Measurements from ENCODE around the gene UBXN1. TPM values are rescaled to one million over a fixed set of nuclear protein-coding genes. Genes with fewer than 3 reads are reported as not detected.

Gene UBXN1
- total RNA-seq, result 10 to 100 TPM; 70.7 to 93.4 TPM

GRCh38 chr11:62678770-62679696 is at the start of gene UBXN1:
Gene UBXN1 (minus strand): TSS chr11:62679073. CDS start chr11:62678923, 150 bp downstream.
- Mint-ChIP-seq H3K4me3 (peak within 1 kb of the TSS; percentile 79), H3K27ac (peak within 1 kb of the TSS; percentile 83), H3K9me3 (no peaks in the 10 kb centered on the region), H3K4me1 (peaks cover 25% of the 10 kb centered on the region), H3K27me3 (no peaks in the 10 kb centered on the region), H3K36me3 (ENCODE audit: low read depth) (peaks cover 47% of the 10 kb centered on the region)
- ATAC-seq (replicated peaks), result peak; percentile 91

GRCh38 chr11:62728171-62728988 is 49.5 kb upstream of the UBXN1 start, which contains the start of gene TTC9C:
Gene TTC9C (plus strand): TSS chr11:62728486. CDS start chr11:62728849, 363 bp downstream.
- Mint-ChIP-seq H3K4me3 (peak within 1 kb of the TSS; percentile 95), H3K4me1 (peaks cover 10% of the 10 kb centered on the region), H3K27ac (peak within 1 kb of the TSS; percentile 97), H3K36me3 (ENCODE audit: low read depth) (peaks cover 92% of the 10 kb centered on the region), H3K27me3 (no peaks in the 10 kb centered on the region), H3K9me3 (no peaks in the 10 kb centered on the region)
- peak; percentile 48 for ATAC-seq (replicated peaks)

GRCh38 chr11:62727872-62728170 is 48.9 kb upstream of the UBXN1 start:
- Mint-ChIP-seq H3K27ac (peak overlapping the region; percentile 97), H3K27me3 (no peaks in the 10 kb centered on the region), H3K4me1 (peaks cover 10% of the 10 kb centered on the region), H3K9me3 (no peaks in the 10 kb centered on the region), H3K4me3 (peak overlapping the region; percentile 95), H3K36me3 (ENCODE audit: low read depth) (peaks cover 92% of the 10 kb centered on the region)
- ATAC-seq (replicated peaks), result peak; percentile 70

- Mint-ChIP-seq H3K4me1 (peaks cover 15% of the 10 kb centered on the region), H3K27ac (peak within 1 kb of the TSS; percentile 97), H3K4me3 (peak within 1 kb of the TSS; percentile 95), H3K36me3 (ENCODE audit: low read depth) (peaks cover 92% of the 10 kb centered on the region), H3K27me3 (no peaks in the 10 kb centered on the region), H3K9me3 (no peaks in the 10 kb centered on the region)
- ATAC-seq (replicated peaks), result peak; percentile 87
These were observed 48.4 kb upstream of the UBXN1 start, which contains the start of gene HNRNPUL2 for GRCh38 chr11:62727165-62727871. Gene HNRNPUL2 (minus strand): TSS chr11:62727457. CDS start chr11:62727156, 301 bp downstream.

- Mint-ChIP-seq H3K4me3 (peak overlapping the region; percentile 95), H3K36me3 (ENCODE audit: low read depth) (peaks cover 93% of the 10 kb centered on the region), H3K4me1 (peaks cover 20% of the 10 kb centered on the region), H3K27ac (peak overlapping the region; percentile 97), H3K9me3 (no peaks in the 10 kb centered on the region), H3K27me3 (no peaks in the 10 kb centered on the region)
- peak; percentile 3 for ATAC-seq (replicated peaks)
These were observed 48.0 kb upstream of the UBXN1 start for GRCh38 chr11:62726915-62727164.

GRCh38 chr11:62726156-62726914 is 47.5 kb upstream of the UBXN1 start:
- Mint-ChIP-seq H3K4me3 (peak overlapping the region; percentile 95), H3K4me1 (peaks cover 20% of the 10 kb centered on the region), H3K27ac (peak overlapping the region; percentile 87), H3K27me3 (no peaks in the 10 kb centered on the region), H3K9me3 (no peaks in the 10 kb centered on the region), H3K36me3 (ENCODE audit: low read depth) (peaks cover 93% of the 10 kb centered on the region)
- ATAC-seq (replicated peaks), result no peak

GRCh38 chr11:62725646-62726045 is 46.8 kb upstream of the UBXN1 start:
- ATAC-seq (replicated peaks), result no peak
- Mint-ChIP-seq H3K27me3 (no peaks in the 10 kb centered on the region), H3K36me3 (ENCODE audit: low read depth) (peaks cover 93% of the 10 kb centered on the region), H3K27ac (peak overlapping the region; percentile 87), H3K9me3 (no peaks in the 10 kb centered on the region), H3K4me1 (peaks cover 20% of the 10 kb centered on the region), H3K4me3 (peak overlapping the region; percentile 95)

GRCh38 chr11:62724171-62724570 is 45.3 kb upstream of the UBXN1 start:
- no peak for ATAC-seq (replicated peaks)
- peak overlapping the region; percentile 87 for H3K27ac Mint-ChIP-seq
- peak overlapping the region; percentile 95 for H3K4me3 Mint-ChIP-seq
- H3K36me3 Mint-ChIP-seq (ENCODE audit: low read depth), result peaks cover 98% of the 10 kb centered on the region
- peaks cover 30% of the 10 kb centered on the region for H3K4me1 Mint-ChIP-seq
- no peaks in the 10 kb centered on the region for H3K9me3 Mint-ChIP-seq
- no peaks in the 10 kb centered on the region for H3K27me3 Mint-ChIP-seq

- Mint-ChIP-seq H3K9me3 (no peaks in the 10 kb centered on the region), H3K4me1 (peaks cover 37% of the 10 kb centered on the region), H3K27ac (no peak overlapping the region), H3K36me3 (ENCODE audit: low read depth) (peaks cover 98% of the 10 kb centered on the region), H3K27me3 (no peaks in the 10 kb centered on the region), H3K4me3 (no peak overlapping the region)
- ATAC-seq (replicated peaks), result no peak
These were observed 43.1 kb upstream of the UBXN1 start for GRCh38 chr11:62721994-62722393.

- H3K4me1 Mint-ChIP-seq, result peaks cover 48% of the 10 kb centered on the region
- H3K27ac Mint-ChIP-seq, result peak overlapping the region; percentile 26
- peak; percentile 75 for ATAC-seq (replicated peaks)
- H3K4me3 Mint-ChIP-seq, result no peak overlapping the region
- H3K36me3 Mint-ChIP-seq (ENCODE audit: low read depth), result peaks cover 100% of the 10 kb centered on the region
- no peaks in the 10 kb centered on the region for H3K9me3 Mint-ChIP-seq
- H3K27me3 Mint-ChIP-seq, result no peaks in the 10 kb centered on the region
These were observed 40.6 kb upstream of the UBXN1 start for GRCh38 chr11:62719302-62719978.

GRCh38 chr11:62716816-62717215 is 37.9 kb upstream of the UBXN1 start:
- no peak overlapping the region for H3K4me3 Mint-ChIP-seq
- no peak for ATAC-seq (replicated peaks)
- peaks cover 100% of the 10 kb centered on the region for H3K36me3 Mint-ChIP-seq (ENCODE audit: low read depth)
- no peaks in the 10 kb centered on the region for H3K27me3 Mint-ChIP-seq
- H3K4me1 Mint-ChIP-seq, result peaks cover 50% of the 10 kb centered on the region
- no peaks in the 10 kb centered on the region for H3K9me3 Mint-ChIP-seq
- H3K27ac Mint-ChIP-seq, result peak overlapping the region; percentile 46

- Mint-ChIP-seq H3K27me3 (no peaks in the 10 kb centered on the region), H3K9me3 (no peaks in the 10 kb centered on the region), H3K27ac (peak overlapping the region; percentile 72)
These were observed 37.3 kb upstream of the UBXN1 start for GRCh38 chr11:62716206-62716605.

More at GRCh38 chr11:62716206-62716605, 37.3 kb upstream of the UBXN1 start:
- H3K36me3 Mint-ChIP-seq (ENCODE audit: low read depth), result peaks cover 100% of the 10 kb centered on the region
- ATAC-seq (replicated peaks), result no peak
- H3K4me1 Mint-ChIP-seq, result peaks cover 50% of the 10 kb centered on the region
- H3K4me3 Mint-ChIP-seq, result no peak overlapping the region
